Upper lobe of left lung (tissue), 4 donors: ENCODE data around the gene CUX1.

ENCODE experiments used
- CTCF ChIP-seq, 6 experiments: fragments of 450-650 bp in 4 of 6; fragments of 200-600 bp in 2 of 6; sonication (generic) in 2 of 6; IDR thresholded peaks; one replicate each; pipeline ENCODE4 v1.5.1; 2016 to 2019; ENCODE audit warnings: antibody characterized with exemption in 6 of 6
- EP300 ChIP-seq, 4 donors: sonication (generic); formaldehyde crosslinking; IDR thresholded peaks; one replicate each; pipeline ENCODE4 v1.5.1; 2017; ENCODE audit warnings: antibody characterized with exemption in 4 of 4, control low read depth in 2 of 4
- POLR2A ChIP-seq, 4 donors: fragments of 450-650 bp; IDR thresholded peaks; one replicate each; pipeline ENCODE4 v1.5.1; 2016 to 2017; ENCODE audit warnings: antibody characterized with exemption in 4 of 4, mild to moderate bottlenecking in 2 of 4
- POLR2AphosphoS5 ChIP-seq, 2 donors: sonication (generic); formaldehyde crosslinking; IDR thresholded peaks; one replicate each; pipeline ENCODE4 v1.5.1; 2017; ENCODE audit warnings: antibody characterized with exemption in 2 of 2

DNA sequence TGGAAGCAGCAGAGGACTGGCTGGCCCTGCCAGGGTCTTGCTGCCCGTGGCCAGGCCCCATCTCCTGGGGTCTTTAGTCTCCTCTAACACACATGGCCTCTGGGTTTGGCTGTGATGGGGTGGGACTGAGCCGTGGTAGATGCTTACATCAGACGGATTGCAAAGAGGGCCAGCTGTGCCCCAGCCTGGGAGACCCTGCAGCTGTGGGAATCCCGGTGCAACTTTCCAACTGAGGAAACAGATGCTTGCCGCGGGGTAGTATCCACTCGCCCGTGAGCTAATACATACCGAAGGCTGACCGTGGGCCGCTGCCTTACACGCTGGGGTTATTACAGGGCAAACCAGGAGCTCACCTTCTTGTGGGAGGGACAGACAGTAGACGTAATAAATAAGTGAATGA, 445.1 kb downstream of the CUX1 start:
- no peak for TF ChIP-seq CTCF (IDR thresholded peaks at IDR 0.05)
- no peak for TF ChIP-seq POLR2AphosphoS5 (IDR thresholded peaks at IDR 0.05)
- no peak for TF ChIP-seq EP300 (IDR thresholded peaks at IDR 0.05)
- no peak for TF ChIP-seq POLR2A (IDR thresholded peaks at IDR 0.05)
